ENCODE measurements around the gene SLC6A1.

Gene SLC6A1

GRCh38 chr3:11056531-11057050, 64.0 kb downstream of the SLC6A1 start:
- H3K9me3 ChIP-seq (ENCODE audit: insufficient read depth, low read length) = no peaks in the 10 kb centered on the region
- peaks cover 25% of the 10 kb centered on the region; the same call in 1 of the 2 replicates for H3K27me3 ChIP-seq (ENCODE audit: low read depth, low read length)
- H2AFZ ChIP-seq (ENCODE audit: low read depth, low read length) = no peak overlapping the region
- TF ChIP-seq CTCF (IDR thresholded peaks at IDR 0.05; ENCODE audit: low read depth, low read length) (no peak), EZH2phosphoT487 (IDR thresholded peaks at IDR 0.05; ENCODE audit: low read depth) (no peak)
- H3K36me3 ChIP-seq (replicated peaks; ENCODE audit: low read depth, low read length) = no peaks in the 10 kb centered on the region
- H3K27ac ChIP-seq (ENCODE audit: low read length) = no peak overlapping the region
- H3K9ac ChIP-seq (ENCODE audit: low read length) = no peak overlapping the region
- H3K4me1 ChIP-seq (ENCODE audit: low read length) = no peaks in the 10 kb centered on the region
- no peaks in the 10 kb centered on the region for H3K79me2 ChIP-seq (ENCODE audit: low read length)
- H4K20me1 ChIP-seq (ENCODE audit: insufficient read depth, low read length) = no peaks in the 10 kb centered on the region
- H3K4me2 ChIP-seq (ENCODE audit: low read length) = no peak overlapping the region
- H3K4me3 ChIP-seq (ENCODE audit: low read length) = no peak overlapping the region

GRCh38 chr3:11057655-11058054, 65.1 kb downstream of the SLC6A1 start:
- TF ChIP-seq EZH2phosphoT487 (IDR thresholded peaks at IDR 0.05; ENCODE audit: low read depth) = no peak
- H4K20me1 ChIP-seq (ENCODE audit: insufficient read depth, low read length) = no peaks in the 10 kb centered on the region
- no peak overlapping the region for H3K9ac ChIP-seq (ENCODE audit: low read length)
- no peaks in the 10 kb centered on the region for H3K9me3 ChIP-seq (ENCODE audit: insufficient read depth, low read length)
- no peak overlapping the region for H3K4me3 ChIP-seq (ENCODE audit: low read length)
- H3K36me3 ChIP-seq (replicated peaks; ENCODE audit: low read depth, low read length) = no peaks in the 10 kb centered on the region
- no peaks in the 10 kb centered on the region for H3K79me2 ChIP-seq (ENCODE audit: low read length)
- H3K4me1 ChIP-seq (ENCODE audit: low read length) = no peaks in the 10 kb centered on the region
- peaks cover 21% of the 10 kb centered on the region; the same call in 1 of the 2 replicates for H3K27me3 ChIP-seq (ENCODE audit: low read depth, low read length)
- H3K27ac ChIP-seq (ENCODE audit: low read length) = no peak overlapping the region
- no peak overlapping the region for H3K4me2 ChIP-seq (ENCODE audit: low read length)
- no peak overlapping the region for H2AFZ ChIP-seq (ENCODE audit: low read depth, low read length)

GRCh38 chr3:11059090-11059798, 66.7 kb downstream of the SLC6A1 start:
- no peak overlapping the region for H3K4me2 ChIP-seq (ENCODE audit: low read length)
- no peaks in the 10 kb centered on the region for H3K36me3 ChIP-seq (replicated peaks; ENCODE audit: low read depth, low read length)
- H3K9me3 ChIP-seq (ENCODE audit: insufficient read depth, low read length) = no peaks in the 10 kb centered on the region
- no peak overlapping the region for H2AFZ ChIP-seq (ENCODE audit: low read depth, low read length)
- no peaks in the 10 kb centered on the region for H3K4me1 ChIP-seq (ENCODE audit: low read length)
- no peak overlapping the region for H3K9ac ChIP-seq (ENCODE audit: low read length)
- H3K4me3 ChIP-seq (ENCODE audit: low read length) = no peak overlapping the region
- no peaks in the 10 kb centered on the region for H4K20me1 ChIP-seq (ENCODE audit: insufficient read depth, low read length)
- TF ChIP-seq EZH2phosphoT487 (IDR thresholded peaks at IDR 0.05; ENCODE audit: low read depth) (no peak), CTCF (IDR thresholded peaks at IDR 0.05; ENCODE audit: low read depth, low read length) (peak; percentile 60)
- H3K27ac ChIP-seq (ENCODE audit: low read length) = no peak overlapping the region
- H3K27me3 ChIP-seq (ENCODE audit: low read depth, low read length) = peaks cover 17% of the 10 kb centered on the region; the same call in 1 of the 2 replicates
- H3K79me2 ChIP-seq (ENCODE audit: low read length) = no peaks in the 10 kb centered on the region

GRCh38 chr3:11059799-11060115, 67.2 kb downstream of the SLC6A1 start:
- H3K79me2 ChIP-seq (ENCODE audit: low read length) = no peaks in the 10 kb centered on the region
- no peaks in the 10 kb centered on the region for H3K9me3 ChIP-seq (ENCODE audit: insufficient read depth, low read length)
- no peak overlapping the region for H3K9ac ChIP-seq (ENCODE audit: low read length)
- peaks cover 17% of the 10 kb centered on the region; the same call in 1 of the 2 replicates for H3K27me3 ChIP-seq (ENCODE audit: low read depth, low read length)
- no peaks in the 10 kb centered on the region for H3K4me1 ChIP-seq (ENCODE audit: low read length)
- H2AFZ ChIP-seq (ENCODE audit: low read depth, low read length) = no peak overlapping the region
- H3K27ac ChIP-seq (ENCODE audit: low read length) = no peak overlapping the region
- H3K4me2 ChIP-seq (ENCODE audit: low read length) = no peak overlapping the region
- H4K20me1 ChIP-seq (ENCODE audit: insufficient read depth, low read length) = no peaks in the 10 kb centered on the region
- no peaks in the 10 kb centered on the region for H3K36me3 ChIP-seq (replicated peaks; ENCODE audit: low read depth, low read length)
- no peak overlapping the region for H3K4me3 ChIP-seq (ENCODE audit: low read length)
- TF ChIP-seq EZH2phosphoT487 (IDR thresholded peaks at IDR 0.05; ENCODE audit: low read depth) = no peak
- TF ChIP-seq CTCF (IDR thresholded peaks at IDR 0.05; ENCODE audit: low read depth, low read length) = no peak

Data from OCI-LY3 (cell line).